D721Med (cell line): ENCODE results near the gene ADAM19.

Source experiments
- DNase-seq: peaks from one replicate; pipeline ENCODE4 v3.0.0; 2011; ENCODE audit warnings: low spot score; ENCODE audit not compliant: insufficient read length
- FAIRE-seq: peaks from 2 replicates; lab custom pipeline; 2011; peaks lifted over from hg19 to GRCh38; lab: Jason Lieb, UNC
- TF ChIP-seq, protein P1 (sequence below): IDR thresholded peaks from 2 replicates; pipeline ENCODE4 v1.5.1; 2012; ENCODE audit warnings: mild to moderate bottlenecking, control low read depth; ENCODE audit not compliant: insufficient read depth; ENCODE audit errors: missing control alignments

The ADAM19 gene

GRCh38 chr5:157562111-157562581 is 13.4 kb downstream of the ADAM19 start:
- TF ChIP-seq, protein P1, sequence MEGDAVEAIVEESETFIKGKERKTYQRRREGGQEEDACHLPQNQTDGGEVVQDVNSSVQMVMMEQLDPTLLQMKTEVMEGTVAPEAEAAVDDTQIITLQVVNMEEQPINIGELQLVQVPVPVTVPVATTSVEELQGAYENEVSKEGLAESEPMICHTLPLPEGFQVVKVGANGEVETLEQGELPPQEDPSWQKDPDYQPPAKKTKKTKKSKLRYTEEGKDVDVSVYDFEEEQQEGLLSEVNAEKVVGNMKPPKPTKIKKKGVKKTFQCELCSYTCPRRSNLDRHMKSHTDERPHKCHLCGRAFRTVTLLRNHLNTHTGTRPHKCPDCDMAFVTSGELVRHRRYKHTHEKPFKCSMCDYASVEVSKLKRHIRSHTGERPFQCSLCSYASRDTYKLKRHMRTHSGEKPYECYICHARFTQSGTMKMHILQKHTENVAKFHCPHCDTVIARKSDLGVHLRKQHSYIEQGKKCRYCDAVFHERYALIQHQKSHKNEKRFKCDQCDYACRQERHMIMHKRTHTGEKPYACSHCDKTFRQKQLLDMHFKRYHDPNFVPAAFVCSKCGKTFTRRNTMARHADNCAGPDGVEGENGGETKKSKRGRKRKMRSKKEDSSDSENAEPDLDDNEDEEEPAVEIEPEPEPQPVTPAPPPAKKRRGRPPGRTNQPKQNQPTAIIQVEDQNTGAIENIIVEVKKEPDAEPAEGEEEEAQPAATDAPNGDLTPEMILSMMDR: no peak
- no peak for FAIRE-seq
- no peak for DNase-seq

DNA sequence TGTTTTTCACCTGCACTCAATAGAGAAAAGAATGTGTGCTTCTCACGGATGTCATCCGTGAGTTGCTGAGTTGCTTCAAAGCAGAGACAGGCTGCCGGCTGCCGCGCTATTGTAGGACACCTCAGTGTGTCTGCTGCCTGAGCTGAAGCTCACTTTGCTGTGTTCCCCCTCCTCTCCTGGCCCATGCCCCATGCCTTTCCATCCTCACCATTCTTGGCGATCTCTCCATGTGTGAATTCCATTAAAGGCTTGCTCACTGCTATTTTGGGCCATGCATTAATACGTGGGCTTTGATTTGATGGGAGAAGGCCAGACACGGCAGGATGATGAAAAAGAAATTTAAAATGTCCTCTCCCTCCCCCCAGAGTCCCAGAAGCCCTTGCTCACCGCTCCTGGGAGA is 14.5 kb downstream of the ADAM19 start:
- no peak for FAIRE-seq
- TF ChIP-seq, protein P1: no peak
- DNase-seq: no peak

GRCh38 chr5:157559301-157559700 is 16.3 kb downstream of the ADAM19 start:
- DNase-seq: no peak
- TF ChIP-seq, protein P1: no peak
- no peak for FAIRE-seq

GRCh38 chr5:157558681-157559080 is 16.9 kb downstream of the ADAM19 start:
- TF ChIP-seq, protein P1: no peak
- no peak for FAIRE-seq
- DNase-seq: no peak

DNA sequence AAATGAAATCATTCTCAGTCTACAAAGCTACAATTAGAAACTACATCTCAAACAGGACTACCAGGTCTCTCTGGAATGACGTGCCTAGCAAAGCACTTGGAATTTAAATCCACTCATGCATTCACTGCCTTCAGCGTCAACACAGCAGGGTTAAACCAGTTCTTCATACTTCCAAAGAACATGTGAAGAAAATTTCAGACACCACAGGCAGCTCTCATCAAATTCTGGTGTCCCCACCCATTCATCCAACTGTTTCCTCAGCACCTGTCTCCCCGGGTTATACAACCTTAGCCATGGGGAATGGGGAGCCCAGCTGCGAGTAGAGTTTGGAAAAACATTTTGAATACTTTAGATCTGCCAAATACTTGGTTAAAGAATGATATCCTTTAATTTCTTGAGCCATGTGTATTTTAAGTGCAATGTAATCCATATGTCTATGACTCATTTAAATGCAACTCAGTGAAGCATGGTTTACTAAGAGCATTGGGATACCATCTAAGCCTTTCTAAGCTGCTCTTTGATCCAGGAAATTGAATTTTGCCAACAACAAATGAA is 17.5 kb downstream of the ADAM19 start:
- TF ChIP-seq, protein P1: no peak
- peak; percentile 48 for FAIRE-seq

DNA sequence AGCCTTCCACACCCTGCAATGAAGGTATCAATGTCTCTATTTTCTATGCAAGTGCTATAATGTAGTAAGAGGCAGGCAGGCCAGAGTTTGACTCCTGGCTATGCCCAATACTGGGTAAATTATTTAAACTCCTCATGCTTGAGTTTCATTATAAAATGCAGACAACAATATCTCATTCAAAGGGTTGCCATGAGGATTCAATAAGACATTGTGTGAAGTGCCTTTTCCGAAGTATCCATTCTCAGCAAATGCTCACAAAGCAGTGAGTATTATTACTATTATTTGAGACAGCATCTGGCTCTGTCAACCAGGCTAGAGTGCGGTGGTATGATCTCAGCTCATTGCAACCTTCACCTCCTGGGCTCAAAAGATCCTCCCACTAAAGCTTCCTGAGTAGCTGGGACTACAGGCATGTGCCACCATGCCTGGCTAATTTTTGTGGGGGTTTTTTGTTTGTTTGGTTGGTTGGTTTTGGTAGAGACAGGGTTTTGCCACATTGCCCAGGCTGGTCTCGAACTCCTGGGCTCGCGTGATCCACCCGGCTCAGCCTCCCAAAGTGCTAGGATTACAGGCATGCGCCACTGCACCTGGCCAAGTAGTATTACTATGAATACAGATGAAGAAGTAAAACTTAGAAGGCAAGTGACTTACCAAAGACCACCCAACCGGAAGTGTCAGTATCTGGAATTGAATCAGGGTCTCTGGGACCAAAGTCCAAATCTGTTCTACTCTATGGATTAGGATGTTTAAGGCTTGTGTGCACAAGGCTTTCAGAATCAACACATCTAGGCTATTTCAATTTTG is 18.8 kb downstream of the ADAM19 start:
- TF ChIP-seq, protein P1: no peak
- FAIRE-seq (no peak), DNase-seq (no peak)

More for the DNA sequence above, 17.5 kb downstream of the ADAM19 start:
- DNase-seq: peak; percentile 42
